ENCODE data around the gene CNIH3. TPM values are rescaled to one million over a fixed set of nuclear protein-coding genes. Genes with fewer than 3 reads are reported as not detected.

CNIH3 gene
- total RNA-seq, 3 donors from 2014 or later (not counting 1 experiment from before 2014, with no cell fraction given): 2.8 to 5.4 (median 5.0) TPM

DNA sequence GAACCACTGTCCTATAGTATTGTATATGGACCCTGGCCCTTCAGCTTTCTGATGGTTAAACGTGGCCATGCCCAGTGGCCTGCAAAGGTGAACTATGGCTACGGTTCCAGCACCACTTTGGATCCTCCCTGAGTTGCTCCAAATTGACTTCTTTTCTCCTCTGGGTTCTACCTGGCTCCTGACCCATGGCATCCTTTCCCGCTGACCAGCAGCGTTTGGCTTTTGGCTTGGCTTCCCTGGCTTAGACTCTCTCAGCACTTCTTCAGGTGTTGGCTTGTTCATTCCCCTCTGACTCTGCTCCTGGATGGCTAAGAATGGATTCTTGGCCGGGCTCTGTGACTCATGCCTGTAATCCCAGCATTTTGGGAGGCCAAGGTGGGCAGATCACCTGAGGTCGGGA is 152.9 kb downstream of the CNIH3 start:
- Mint-ChIP-seq H3K36me3 (no peaks in the 10 kb centered on the region), H3K9me3 (no peaks in the 10 kb centered on the region), H3K27ac (no peak overlapping the region), H3K4me1 (no peaks in the 10 kb centered on the region), H3K27me3 (ENCODE audit: low read depth in 2 of 2) (peaks cover 19 to 23% of the 10 kb centered on the region in 2 donors), H3K4me3 (no peak overlapping the region)
- Histone ChIP-seq H3K27me3 (ENCODE audit: control insufficient read depth, insufficient read depth, low read length) (no peaks in the 10 kb centered on the region), H3K9me3 (ENCODE audit: control insufficient read depth, insufficient read depth, low read length) (no peaks in the 10 kb centered on the region), H3K4me1 (ENCODE audit: control insufficient read depth, insufficient read depth, low read length) (no peaks in the 10 kb centered on the region), H3K27ac (ENCODE audit: low read length) (no peak overlapping the region), H3K36me3 (ENCODE audit: control insufficient read depth, insufficient read depth, low read length) (no peaks in the 10 kb centered on the region), H3K4me3 (ENCODE audit: low read length) (no peak overlapping the region)
- WGBS (ENCODE audit: insufficient coverage): 83% methylated on average over 6 of the region's 6 CpGs
- ATAC-seq (no peak), DNase-seq (no peak)
- intact Hi-C loops (cut with micrococcal nuclease): no loop called here
- TF ChIP-seq CTCF (IDR thresholded peaks at IDR 0.05): no peak

DNA sequence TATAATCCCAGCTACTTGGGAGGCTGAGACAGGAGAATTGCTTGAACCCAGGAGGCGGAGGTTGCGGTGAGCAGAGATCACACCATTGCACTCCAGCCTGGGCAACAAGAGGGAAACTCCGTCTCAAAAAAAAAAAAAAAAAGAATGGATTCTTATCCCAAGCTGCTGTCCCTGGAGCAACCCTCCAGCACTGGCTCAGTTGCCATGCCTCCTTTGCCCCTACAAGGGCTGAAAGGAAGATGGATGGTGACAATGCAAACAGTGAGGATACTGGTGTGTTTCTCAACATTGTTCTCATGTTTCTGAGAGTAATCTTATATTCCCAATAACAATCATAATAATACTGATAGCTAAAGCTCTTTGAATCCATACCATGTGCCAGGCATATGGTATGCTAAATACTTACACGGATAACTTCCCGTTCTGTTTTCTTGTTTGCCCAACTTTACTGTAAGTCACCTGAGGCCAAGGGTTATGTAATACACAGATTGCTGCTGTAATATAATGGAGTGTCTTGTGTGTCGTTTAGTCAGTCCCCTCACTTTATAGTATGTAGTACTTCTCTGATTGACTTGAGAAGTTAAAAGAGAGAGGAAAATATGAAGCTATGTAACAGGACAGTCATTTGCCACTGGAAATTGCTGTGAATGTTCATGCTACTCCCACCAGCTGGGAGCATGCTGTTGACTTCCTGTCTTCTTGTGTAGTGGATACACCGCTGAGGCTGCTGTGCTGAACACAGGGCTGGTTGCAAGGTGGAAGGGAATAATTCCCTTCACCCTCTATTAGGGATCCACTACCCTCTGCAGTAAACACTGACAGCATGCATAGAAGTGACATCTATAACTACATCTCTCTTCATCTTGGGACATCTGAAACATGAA is 153.6 kb downstream of the CNIH3 start:
- H3K4me1 Mint-ChIP-seq: no peaks in the 10 kb centered on the region
- 96% methylated on average over 6 of the region's 7 CpGs for WGBS (ENCODE audit: insufficient coverage)
- no peak for ATAC-seq
- Histone ChIP-seq H3K9me3 (ENCODE audit: control insufficient read depth, insufficient read depth, low read length) (no peaks in the 10 kb centered on the region), H3K4me3 (ENCODE audit: low read length) (no peak overlapping the region), H3K27ac (ENCODE audit: low read length) (no peak overlapping the region), H3K4me1 (ENCODE audit: control insufficient read depth, insufficient read depth, low read length) (no peaks in the 10 kb centered on the region), H3K27me3 (ENCODE audit: control insufficient read depth, insufficient read depth, low read length) (no peaks in the 10 kb centered on the region), H3K36me3 (ENCODE audit: control insufficient read depth, insufficient read depth, low read length) (no peaks in the 10 kb centered on the region)
- no peak for TF ChIP-seq CTCF (IDR thresholded peaks at IDR 0.05)
- DNase-seq: no peak
- H3K9me3 Mint-ChIP-seq: no peaks in the 10 kb centered on the region
- H3K27ac Mint-ChIP-seq: no peak overlapping the region
- H3K27me3 Mint-ChIP-seq (ENCODE audit: low read depth in 2 of 2): peaks cover 23 to 25% of the 10 kb centered on the region in 2 donors
- H3K4me3 Mint-ChIP-seq: no peak overlapping the region
- intact Hi-C loops (cut with micrococcal nuclease): no loop called here
- H3K36me3 Mint-ChIP-seq: no peaks in the 10 kb centered on the region

GRCh38 chr1:224770336-224770693 is 154.2 kb downstream of the CNIH3 start:
- Mint-ChIP-seq H3K9me3 (no peaks in the 10 kb centered on the region), H3K4me3 (no peak overlapping the region), H3K27me3 (ENCODE audit: low read depth in 2 of 2) (peaks cover 23 to 24% of the 10 kb centered on the region in 2 donors), H3K4me1 (no peaks in the 10 kb centered on the region), H3K27ac (no peak overlapping the region), H3K36me3 (no peaks in the 10 kb centered on the region)
- Histone ChIP-seq H3K9me3 (ENCODE audit: control insufficient read depth, insufficient read depth, low read length) (no peaks in the 10 kb centered on the region), H3K4me3 (ENCODE audit: low read length) (no peak overlapping the region), H3K36me3 (ENCODE audit: control insufficient read depth, insufficient read depth, low read length) (no peaks in the 10 kb centered on the region), H3K4me1 (ENCODE audit: control insufficient read depth, insufficient read depth, low read length) (no peaks in the 10 kb centered on the region), H3K27me3 (ENCODE audit: control insufficient read depth, insufficient read depth, low read length) (no peaks in the 10 kb centered on the region), H3K27ac (ENCODE audit: low read length) (no peak overlapping the region)
- 93% methylated on average over 5 of the region's 5 CpGs for WGBS (ENCODE audit: insufficient coverage)
- ATAC-seq (no peak), DNase-seq (no peak)
- intact Hi-C loops (cut with micrococcal nuclease): no loop called here
- TF ChIP-seq CTCF (IDR thresholded peaks at IDR 0.05): no peak

DNA sequence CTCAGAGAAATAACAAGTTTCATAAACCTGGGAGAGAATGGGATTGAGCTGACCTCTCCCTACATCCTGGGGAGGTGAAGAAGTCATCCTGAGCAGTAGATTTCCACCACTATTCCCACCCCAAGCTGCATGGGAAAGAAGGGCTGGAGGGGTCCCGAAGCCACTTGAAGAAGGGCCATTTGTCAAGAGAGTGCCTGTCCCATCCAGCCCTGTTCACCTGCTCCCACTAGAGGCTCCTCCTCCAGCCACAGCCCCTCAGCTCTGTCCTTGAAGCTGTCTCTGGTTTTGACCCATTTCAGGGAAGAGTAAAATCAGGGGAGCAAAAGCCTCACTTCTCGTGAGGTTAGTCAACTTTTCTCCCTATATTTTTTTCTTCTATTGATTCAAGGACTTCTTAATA is 157.5 kb downstream of the CNIH3 start:
- no peak for DNase-seq
- no peaks in the 10 kb centered on the region for H3K27me3 ChIP-seq (ENCODE audit: control insufficient read depth, insufficient read depth, low read length)
- Mint-ChIP-seq H3K9me3 (no peaks in the 10 kb centered on the region), H3K4me3 (no peak overlapping the region), H3K36me3 (no peaks in the 10 kb centered on the region), H3K27me3 (ENCODE audit: low read depth in 2 of 2) (peaks cover 11 to 14% of the 10 kb centered on the region in 2 donors), H3K27ac (no peak overlapping the region), H3K4me1 (no peaks in the 10 kb centered on the region)
- ATAC-seq: no peak
- H3K4me3 ChIP-seq (ENCODE audit: low read length): no peak overlapping the region
- H3K36me3 ChIP-seq (ENCODE audit: control insufficient read depth, insufficient read depth, low read length): no peaks in the 10 kb centered on the region
- no peaks in the 10 kb centered on the region for H3K4me1 ChIP-seq (ENCODE audit: control insufficient read depth, insufficient read depth, low read length)
- intact Hi-C loops (cut with micrococcal nuclease): no loop called here
- WGBS (ENCODE audit: insufficient coverage): 89% methylated on average over 2 of the region's 2 CpGs
- H3K27ac ChIP-seq (ENCODE audit: low read length): no peak overlapping the region
- TF ChIP-seq CTCF (IDR thresholded peaks at IDR 0.05): no peak
- H3K9me3 ChIP-seq (ENCODE audit: control insufficient read depth, insufficient read depth, low read length): no peaks in the 10 kb centered on the region
